T-helper 22 cell (primary cell): ENCODE data around the gene SEC14L3.
"Not testable (repeated sequence)": the region's sequence is repeated elsewhere in the genome, so short reads cannot be mapped to it uniquely, and the experiment has no call there.

Source experiments
- DNase-seq: peaks from one replicate; pipeline ENCODE4 v3.0.0-alpha.2; 2020; ENCODE audit warnings: low read depth

The SEC14L3 gene

DNA sequence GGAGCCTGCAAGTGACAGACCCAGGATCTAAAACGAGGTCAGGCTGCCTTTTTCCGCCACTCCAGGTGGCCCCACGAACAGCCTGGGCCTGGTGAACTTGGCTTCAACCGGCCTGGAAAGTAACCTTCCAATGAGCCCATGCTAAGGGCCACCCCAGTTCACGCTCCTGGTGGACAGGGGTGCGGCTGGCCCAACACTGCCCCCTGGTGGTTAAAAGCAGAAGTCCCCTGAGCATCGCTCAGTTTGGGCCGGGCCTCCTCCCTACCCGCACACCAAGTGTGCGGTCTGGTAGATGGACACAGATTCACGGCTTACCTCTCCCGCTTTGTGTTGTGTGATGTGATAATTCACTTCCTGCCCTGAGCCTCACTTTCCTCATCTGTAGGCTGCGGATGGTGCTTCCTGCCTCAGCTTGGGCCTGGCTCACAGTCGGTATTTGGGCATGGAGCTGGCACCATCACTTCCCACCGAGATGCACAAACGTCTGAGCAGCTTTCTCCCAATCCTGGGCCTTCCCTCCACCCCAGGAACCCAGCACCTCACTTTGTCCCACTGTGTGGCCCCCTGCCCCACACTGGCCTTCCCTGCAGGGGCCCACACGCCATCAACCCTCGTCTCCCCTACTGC, 13.7 kb upstream of the SEC14L3 start:
- peak; percentile 47 for DNase-seq

- DNase-seq = no peak
These were observed 11.4 kb upstream of the SEC14L3 start for GRCh38 chr22:30483169-30483568.

DNA sequence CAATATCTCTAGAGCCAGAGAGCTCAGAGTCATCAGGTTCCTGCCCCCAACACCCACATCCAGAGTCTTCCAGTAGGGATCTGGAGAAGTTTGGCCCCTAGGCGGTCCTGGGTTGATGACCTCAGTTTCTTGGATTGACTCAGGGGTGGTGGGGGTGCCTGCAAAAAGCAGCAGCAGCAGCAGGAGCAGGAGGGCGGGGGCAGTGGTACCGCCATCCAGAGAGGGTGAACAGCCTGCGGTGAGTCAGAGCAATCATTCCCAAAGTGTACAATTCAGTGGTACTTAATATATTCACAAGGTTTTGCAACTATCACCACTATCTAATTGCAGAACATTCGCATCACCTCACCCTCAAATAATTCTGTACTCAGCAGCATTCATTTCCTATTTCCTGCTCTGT, 9.9 kb upstream of the SEC14L3 start:
- DNase-seq = no peak

DNA sequence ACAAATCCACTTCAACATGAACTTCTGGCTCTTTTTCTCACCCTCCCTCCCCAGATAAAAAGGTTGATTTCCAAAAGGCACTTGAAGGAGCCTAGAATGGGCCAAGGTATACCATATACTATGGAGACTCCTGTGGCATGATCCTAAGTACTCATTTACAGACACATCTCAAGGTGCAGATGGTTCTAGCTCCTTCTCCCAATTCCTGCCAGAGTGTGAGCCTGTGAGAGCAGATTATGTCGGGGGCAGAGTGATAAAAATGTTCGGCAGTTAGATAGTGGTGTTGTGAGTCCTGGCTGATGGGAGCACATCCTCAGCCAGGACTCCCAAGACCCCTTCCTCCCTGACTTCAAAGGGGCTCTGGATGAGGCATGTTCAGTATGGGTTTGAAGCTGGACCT, 8.2 kb upstream of the SEC14L3 start:
- no peak for DNase-seq

DNA sequence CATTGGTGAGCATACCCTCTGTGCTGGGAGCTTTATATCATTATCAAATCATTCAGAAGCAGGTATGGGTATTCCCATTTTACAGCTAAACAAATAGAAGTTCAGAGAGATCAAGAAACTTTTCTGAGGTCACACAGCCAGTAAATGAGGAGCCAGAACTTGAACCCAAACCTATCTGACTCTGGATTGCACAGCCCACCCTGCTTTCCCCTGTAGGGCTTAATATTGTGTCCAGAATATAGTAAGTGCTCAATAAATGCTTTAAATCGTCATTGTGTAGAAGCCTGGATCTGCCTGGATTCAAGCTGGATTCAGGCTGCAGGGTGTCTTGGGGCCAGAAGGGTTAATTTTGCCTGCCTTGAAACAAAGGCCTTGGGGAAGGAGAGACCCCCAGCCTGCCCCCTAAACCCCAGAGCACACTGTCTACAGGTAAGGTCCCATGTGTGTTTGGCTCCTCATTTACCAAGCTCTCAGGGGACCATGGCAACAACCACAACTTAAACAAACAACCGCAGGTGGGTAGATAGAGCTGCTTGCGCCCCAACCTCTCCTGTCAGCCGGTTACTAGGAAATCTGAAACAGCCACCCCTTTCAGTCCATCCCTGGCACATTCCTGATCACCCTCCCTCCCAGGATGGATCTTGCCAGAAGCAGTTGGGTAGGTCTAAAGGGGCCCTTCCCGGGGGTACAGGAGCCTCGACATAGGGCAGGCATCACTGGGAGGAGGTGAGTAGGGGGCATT, 3.0 kb upstream of the SEC14L3 start:
- DNase-seq = peak; percentile 17

GRCh38 chr22:30474121-30474520, 2.3 kb upstream of the SEC14L3 start:
- no peak for DNase-seq

DNA sequence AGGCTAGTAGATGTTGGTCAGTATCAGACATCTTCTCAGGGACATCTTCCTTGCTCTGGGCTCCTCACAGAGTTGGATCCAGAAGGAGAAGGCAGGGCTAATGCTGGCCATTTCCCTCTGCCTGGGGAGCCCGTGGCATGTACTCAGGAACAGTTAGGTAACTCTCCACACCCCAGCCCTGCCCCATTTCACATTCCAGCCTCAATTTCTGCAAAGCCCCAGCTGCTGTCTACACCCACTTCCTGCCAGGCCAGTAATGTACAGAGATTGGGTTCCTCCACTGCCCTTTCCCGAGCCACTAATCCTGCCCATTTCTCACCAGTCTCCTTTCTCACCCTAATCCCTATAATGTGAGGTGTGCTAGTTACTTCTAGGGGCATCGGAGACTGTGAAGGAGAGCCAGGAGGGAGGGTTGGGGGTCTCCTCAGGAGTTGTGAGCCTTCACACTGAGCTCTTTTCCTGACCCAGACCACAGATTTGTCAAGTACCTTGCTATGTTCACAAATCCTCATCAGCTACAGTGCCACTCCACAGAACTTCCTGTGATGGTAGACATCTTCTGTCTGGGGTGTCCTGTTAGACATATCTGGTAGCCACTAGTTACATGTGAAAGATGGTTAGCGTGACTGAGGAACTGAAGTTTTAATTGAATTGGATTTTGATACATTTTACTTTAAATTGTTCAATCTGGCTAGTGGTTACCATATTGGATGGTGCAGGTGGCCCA, 1.3 kb upstream of the SEC14L3 start:
- no peak for DNase-seq

GRCh38 chr22:30470655-30471054, 1.2 kb downstream of the SEC14L3 start:
- DNase-seq = no peak

DNA sequence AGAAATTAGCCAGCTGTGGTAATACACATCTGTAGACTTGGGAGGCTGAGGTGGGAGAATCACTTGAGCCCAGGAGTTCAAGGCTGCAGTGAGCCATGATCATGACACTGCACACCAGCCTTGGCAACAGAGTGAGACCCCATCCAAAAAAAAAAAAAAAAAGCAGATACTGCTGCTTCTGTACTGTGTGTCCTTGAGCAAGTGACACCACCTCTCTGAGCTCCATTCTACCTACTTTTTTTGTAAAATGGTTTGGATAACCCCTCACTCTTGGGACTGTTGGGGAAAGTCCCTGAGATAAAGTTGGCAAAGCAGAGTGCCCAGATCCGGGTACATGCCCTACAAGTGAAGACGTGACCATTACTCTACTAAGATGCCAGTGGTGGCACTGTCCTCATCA, 2.7 kb downstream of the SEC14L3 start:
- no peak for DNase-seq

DNA sequence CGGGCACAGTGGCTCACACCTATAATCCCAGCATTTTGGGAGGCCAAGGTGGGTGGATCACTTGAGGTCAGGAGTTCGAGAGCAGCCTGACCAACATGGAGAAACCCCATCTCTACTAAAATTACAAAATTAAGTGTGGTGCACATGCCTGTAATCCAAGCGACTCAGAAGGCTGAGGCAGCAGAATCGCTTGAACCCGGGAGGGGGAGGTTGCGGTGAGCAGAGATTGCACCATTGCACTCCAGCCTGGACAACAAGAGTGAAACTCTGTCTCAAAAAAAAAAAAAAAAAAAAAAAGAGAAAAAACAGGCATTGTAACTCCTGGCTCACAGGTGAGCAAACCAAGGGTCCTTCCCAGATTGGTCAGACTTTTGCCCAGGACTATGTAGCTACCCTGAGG, 11.3 kb downstream of the SEC14L3 start:
- not testable (repeated sequence) for DNase-seq

DNA sequence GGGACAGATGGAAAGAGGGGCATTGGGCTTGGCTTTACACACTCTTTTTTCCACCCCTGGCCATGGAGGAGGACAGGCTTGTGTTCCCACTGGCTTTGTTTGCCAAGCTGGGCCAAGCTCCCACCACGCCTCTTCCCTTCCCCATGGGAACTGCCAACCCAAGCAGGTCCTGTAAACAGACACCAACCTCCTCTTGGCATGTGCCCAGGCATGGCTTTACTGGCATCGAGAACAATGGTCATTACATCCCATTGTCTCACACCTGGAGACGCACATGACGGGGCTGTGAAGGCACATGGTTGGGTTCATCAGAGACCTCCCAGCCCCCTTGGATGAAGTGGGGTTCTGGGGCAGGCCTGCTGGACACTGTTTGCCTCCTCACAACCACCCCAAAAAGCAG, 11.7 kb downstream of the SEC14L3 start:
- no peak for DNase-seq

DNA sequence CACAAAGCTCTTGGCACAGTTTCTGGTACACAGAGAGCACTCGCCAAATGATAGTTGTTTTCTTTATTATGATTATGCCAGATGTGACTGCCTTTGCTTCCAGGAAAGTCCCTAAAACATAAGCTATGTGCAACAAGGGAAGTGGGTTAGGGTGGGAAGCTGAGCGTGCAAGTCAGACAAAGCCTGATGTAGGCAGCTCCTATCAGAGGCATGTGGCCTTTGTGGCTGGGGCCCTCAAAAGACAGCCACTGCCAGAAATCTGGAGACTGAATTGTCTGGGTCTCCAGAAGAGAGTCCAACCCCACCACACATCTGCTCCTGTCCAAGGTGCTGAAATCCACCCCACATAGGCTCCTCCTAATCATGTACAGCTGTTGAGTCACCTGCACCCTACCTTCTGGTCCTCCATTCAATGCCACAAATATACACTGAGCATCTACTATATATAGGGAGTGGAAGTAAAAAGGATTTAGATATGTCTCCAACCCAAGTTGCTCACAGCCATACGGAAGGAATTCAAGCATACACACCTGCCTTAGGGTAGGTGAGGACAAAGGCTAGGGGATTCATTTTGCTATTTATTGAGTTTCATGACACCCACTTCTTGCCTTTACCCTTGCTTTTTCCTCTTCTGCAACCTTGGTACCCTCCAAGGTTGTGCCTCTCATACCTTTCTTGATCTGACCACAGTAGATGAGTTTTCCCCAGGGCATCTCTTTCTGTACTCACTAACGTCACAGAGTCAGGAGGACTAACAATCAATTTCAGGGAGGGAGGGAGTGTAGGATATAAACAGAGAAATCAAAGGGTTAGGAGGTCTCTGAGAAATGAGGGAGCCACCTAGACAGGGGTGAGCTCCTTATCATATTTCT, 12.4 kb downstream of the SEC14L3 start:
- DNase-seq = no peak

DNA sequence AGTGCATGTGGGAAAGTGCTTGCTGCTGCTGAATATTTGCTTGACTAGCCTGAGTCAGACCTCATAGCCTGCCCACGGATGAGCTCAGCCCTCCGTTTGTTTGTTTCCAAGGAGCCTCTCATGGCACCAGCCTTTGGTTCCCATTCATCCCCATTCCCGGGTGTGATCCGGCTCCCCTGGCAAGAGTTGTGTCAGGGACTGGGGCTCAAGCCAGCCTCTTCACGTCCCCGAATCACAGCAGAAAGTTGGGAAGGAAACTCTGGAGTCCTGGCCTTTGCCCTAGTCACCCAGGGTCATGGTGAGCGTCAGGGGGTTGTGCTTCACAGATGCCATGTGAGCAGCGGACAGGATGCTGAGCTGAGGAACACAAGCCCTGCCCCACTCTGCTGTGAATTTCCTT, 13.8 kb downstream of the SEC14L3 start:
- DNase-seq = no peak

GRCh38 chr22:30455075-30455840, 16.6 kb downstream of the SEC14L3 start:
- DNase-seq = no peak

GRCh38 chr22:30453731-30454510, 17.9 kb downstream of the SEC14L3 start:
- no peak for DNase-seq

GRCh38 chr22:30452861-30453260, 19.0 kb downstream of the SEC14L3 start:
- DNase-seq = no peak

DNA sequence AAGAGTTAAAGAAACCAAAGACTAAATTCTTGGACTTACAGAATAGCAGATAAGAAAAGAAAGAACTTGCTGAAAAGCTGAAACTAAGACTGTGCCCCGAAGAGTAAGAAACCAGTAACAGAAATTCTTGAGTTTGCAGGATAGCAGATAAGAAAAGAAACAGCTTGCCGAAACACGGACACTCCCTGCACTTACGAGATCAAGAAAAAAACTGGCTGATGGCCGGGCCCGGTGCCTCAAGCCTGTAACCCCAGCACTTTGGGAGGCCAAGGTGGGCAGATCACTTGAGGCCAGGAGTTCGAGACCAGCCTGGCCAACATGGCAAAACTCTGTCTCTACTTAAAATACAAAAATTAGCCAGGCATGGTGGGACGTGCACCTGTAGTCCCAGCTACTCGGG, 20.3 kb downstream of the SEC14L3 start:
- not testable (repeated sequence) for DNase-seq

- DNase-seq = no peak
These were observed 24.2 kb downstream of the SEC14L3 start for GRCh38 chr22:30447656-30448055.

- no peak for DNase-seq
These were observed 26.2 kb downstream of the SEC14L3 start for GRCh38 chr22:30445438-30446145.
